Left renal cortex interstitium (tissue), 4 donors: ENCODE data around the gene FBXO10. TPM values are rescaled to one million over a fixed set of nuclear protein-coding genes. Genes with fewer than 3 reads are reported as not detected.
"Not testable (repeated sequence)": the region's sequence is repeated elsewhere in the genome, so short reads cannot be mapped to it uniquely, and the experiment has no call there.

Source experiments
- DNase-seq, 4 donors: peaks; one replicate each; pipeline ENCODE4 v3.0.0-alpha.2; 2013; ENCODE audit warnings: low read depth in 4 of 4, low spot score in 2 of 4, missing footprints in 1 of 4
- polyA plus RNA-seq, 4 donors: library from polyadenylated mRNA; unstranded; fragments of 120-200 nt; gene quantifications; one replicate each; pipeline ENCODE4 v1.2.1, GENCODE V29; 2013; ENCODE audit not compliant: insufficient read length in 4 of 4

FBXO10 gene
- polyA plus RNA-seq, 4 donors = 11.7 to 19.8 (median 15.1) TPM

- peak in 2 of 4 donors; percentile 82 to 84 for DNase-seq
Observed at GRCh38 chr9:37485389-37486255, 90.6 kb downstream of the FBXO10 start, which contains the start of gene POLR1E. POLR1E (plus strand) TSS chr9:37485948; CDS start chr9:37486048, 100 bp downstream.

GRCh38 chr9:37480759-37481158, 95.4 kb downstream of the FBXO10 start:
- DNase-seq = no peak

- DNase-seq = not testable (repeated sequence)
Observed at GRCh38 chr9:37477987-37478619, 98.1 kb downstream of the FBXO10 start.

GRCh38 chr9:37477443-37477842, 98.7 kb downstream of the FBXO10 start:
- DNase-seq = not testable (repeated sequence)

- DNase-seq = no peak
Observed at GRCh38 chr9:37476930-37477329, 99.2 kb downstream of the FBXO10 start.

GRCh38 chr9:37474438-37474837, 101.7 kb downstream of the FBXO10 start:
- no peak for DNase-seq

- DNase-seq = not testable (repeated sequence)
Observed at GRCh38 chr9:37473982-37474381, 102.2 kb downstream of the FBXO10 start.

GRCh38 chr9:37471942-37472684, 104.1 kb downstream of the FBXO10 start:
- peak in 2 of 4 donors; percentile 53 to 59 for DNase-seq

GRCh38 chr9:37468620-37469019, 107.6 kb downstream of the FBXO10 start:
- DNase-seq = no peak

- DNase-seq = not testable (repeated sequence)
Observed at GRCh38 chr9:37467530-37467929, 108.7 kb downstream of the FBXO10 start.

GRCh38 chr9:37466037-37466709, 110.0 kb downstream of the FBXO10 start:
- peak in 2 of 4 donors; percentile 72 to 73 for DNase-seq

- DNase-seq = peak; percentile 99 to 100 (median 100)
Observed at GRCh38 chr9:37465249-37466036, 110.7 kb downstream of the FBXO10 start, which contains the start of gene ZBTB5. ZBTB5 (minus strand) TSS chr9:37465450; CDS start chr9:37442551, 22,899 bp downstream.

GRCh38 chr9:37464426-37465248, 111.5 kb downstream of the FBXO10 start:
- peak in 2 of 4 donors; percentile 50 to 68 for DNase-seq

GRCh38 chr9:37464006-37464405, 112.2 kb downstream of the FBXO10 start:
- no peak for DNase-seq
